ENCODE data around the gene CYP27C1. TPM values are rescaled to one million over a fixed set of nuclear protein-coding genes. Genes with fewer than 3 reads are reported as not detected.

Gene CYP27C1
- polyA plus RNA-seq, 1 donor (not counting 4 experiments of a cell fraction or from before 2014, with no cell fraction given), result 6.1 TPM

DNA sequence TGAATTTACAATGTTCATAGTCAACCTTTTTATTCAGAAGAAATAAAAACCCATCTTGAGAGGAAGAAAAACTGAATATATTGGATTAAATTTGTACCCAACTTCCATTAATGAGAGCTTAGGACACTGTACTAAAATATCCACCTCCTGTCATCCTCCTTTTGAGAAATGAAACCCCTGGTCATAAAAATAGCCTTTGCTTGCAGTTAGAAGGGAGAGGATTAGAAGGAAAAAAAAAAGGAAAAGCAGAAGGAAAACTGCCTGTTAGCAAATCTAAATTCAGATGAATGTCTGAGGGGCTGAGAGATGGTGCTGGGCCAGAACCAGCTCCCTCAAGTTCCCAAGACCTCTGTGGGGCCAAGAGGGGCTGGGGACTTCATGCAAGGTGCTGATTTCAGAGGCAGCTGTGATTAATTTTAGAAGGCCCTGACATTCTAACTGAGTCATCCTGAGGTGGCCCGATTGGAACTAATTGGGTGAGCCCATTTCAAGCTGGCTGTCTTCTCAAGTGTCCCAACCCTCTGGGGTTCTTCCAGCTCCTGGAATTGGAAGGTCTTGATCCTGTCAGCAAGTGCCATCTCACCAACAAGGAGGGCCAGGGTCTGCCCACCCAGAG is 74.7 kb downstream of the CYP27C1 start:
- Histone ChIP-seq H4K20me1 (ENCODE audit: control insufficient read depth, extremely low read depth, insufficient read depth, low read length) (no peaks in the 10 kb centered on the region), H3K79me2 (ENCODE audit: control insufficient read depth, insufficient read depth, low read length) (no peaks in the 10 kb centered on the region), H3K4me1 (ENCODE audit: control insufficient read depth, extremely low read depth, insufficient read depth, low read length) (peaks cover 32% of the 10 kb centered on the region), H3K4me2 (ENCODE audit: control insufficient read depth, extremely low read depth, insufficient read depth, low read depth, low read length) (no peak overlapping the region), H2AFZ (ENCODE audit: control insufficient read depth, low read length) (no peak overlapping the region), H3K27me3 (ENCODE audit: control insufficient read depth, extremely low read depth, insufficient read depth, low read length) (no peaks in the 10 kb centered on the region), H3K27ac (ENCODE audit: control insufficient read depth, insufficient read depth, low read length) (no peak overlapping the region), H3K9me3 (ENCODE audit: control insufficient read depth, low read depth, low read length) (no peaks in the 10 kb centered on the region), H3K9me1 (ENCODE audit: control insufficient read depth, extremely low read depth, insufficient read depth, low read length) (no peaks in the 10 kb centered on the region), H3K9ac (ENCODE audit: control insufficient read depth, extremely low read depth, insufficient read depth, low read length) (no peak overlapping the region), H3K4me3 (ENCODE audit: control insufficient read depth in 2 of 3, extremely low read depth in 1 of 3, insufficient read depth in 2 of 3, low read depth in 1 of 3, low read length in 3 of 3) (no peak overlapping the region), H3K36me3 (ENCODE audit: control insufficient read depth in 2 of 2, extremely low read depth in 1 of 2, insufficient read depth in 2 of 2, low read length in 2 of 2) (no peaks in the 10 kb centered on the region)
- FAIRE-seq (peak; percentile 66), DNase-seq (ENCODE audit: low read depth, low spot score) (no peak)
- TF ChIP-seq, protein P1, sequence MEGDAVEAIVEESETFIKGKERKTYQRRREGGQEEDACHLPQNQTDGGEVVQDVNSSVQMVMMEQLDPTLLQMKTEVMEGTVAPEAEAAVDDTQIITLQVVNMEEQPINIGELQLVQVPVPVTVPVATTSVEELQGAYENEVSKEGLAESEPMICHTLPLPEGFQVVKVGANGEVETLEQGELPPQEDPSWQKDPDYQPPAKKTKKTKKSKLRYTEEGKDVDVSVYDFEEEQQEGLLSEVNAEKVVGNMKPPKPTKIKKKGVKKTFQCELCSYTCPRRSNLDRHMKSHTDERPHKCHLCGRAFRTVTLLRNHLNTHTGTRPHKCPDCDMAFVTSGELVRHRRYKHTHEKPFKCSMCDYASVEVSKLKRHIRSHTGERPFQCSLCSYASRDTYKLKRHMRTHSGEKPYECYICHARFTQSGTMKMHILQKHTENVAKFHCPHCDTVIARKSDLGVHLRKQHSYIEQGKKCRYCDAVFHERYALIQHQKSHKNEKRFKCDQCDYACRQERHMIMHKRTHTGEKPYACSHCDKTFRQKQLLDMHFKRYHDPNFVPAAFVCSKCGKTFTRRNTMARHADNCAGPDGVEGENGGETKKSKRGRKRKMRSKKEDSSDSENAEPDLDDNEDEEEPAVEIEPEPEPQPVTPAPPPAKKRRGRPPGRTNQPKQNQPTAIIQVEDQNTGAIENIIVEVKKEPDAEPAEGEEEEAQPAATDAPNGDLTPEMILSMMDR (optimal IDR thresholded peaks at IDR 0.05 in 1 of 3, IDR thresholded peaks at IDR 0.05 in 1 of 3, conservative IDR thresholded peaks at IDR 0.05 in 1 of 3; ENCODE audit: extremely low read depth in 1 of 3, insufficient read depth in 2 of 3, low read length in 3 of 3), result no peak
- no peak for TF ChIP-seq EZH2 (IDR thresholded peaks at IDR 0.05; ENCODE audit: low read length)
- dilution Hi-C loops (cut with MboI; ENCODE audit: extremely low pct_ligation_motif_present, low sequenced_read_pairs), result no loop called here

DNA sequence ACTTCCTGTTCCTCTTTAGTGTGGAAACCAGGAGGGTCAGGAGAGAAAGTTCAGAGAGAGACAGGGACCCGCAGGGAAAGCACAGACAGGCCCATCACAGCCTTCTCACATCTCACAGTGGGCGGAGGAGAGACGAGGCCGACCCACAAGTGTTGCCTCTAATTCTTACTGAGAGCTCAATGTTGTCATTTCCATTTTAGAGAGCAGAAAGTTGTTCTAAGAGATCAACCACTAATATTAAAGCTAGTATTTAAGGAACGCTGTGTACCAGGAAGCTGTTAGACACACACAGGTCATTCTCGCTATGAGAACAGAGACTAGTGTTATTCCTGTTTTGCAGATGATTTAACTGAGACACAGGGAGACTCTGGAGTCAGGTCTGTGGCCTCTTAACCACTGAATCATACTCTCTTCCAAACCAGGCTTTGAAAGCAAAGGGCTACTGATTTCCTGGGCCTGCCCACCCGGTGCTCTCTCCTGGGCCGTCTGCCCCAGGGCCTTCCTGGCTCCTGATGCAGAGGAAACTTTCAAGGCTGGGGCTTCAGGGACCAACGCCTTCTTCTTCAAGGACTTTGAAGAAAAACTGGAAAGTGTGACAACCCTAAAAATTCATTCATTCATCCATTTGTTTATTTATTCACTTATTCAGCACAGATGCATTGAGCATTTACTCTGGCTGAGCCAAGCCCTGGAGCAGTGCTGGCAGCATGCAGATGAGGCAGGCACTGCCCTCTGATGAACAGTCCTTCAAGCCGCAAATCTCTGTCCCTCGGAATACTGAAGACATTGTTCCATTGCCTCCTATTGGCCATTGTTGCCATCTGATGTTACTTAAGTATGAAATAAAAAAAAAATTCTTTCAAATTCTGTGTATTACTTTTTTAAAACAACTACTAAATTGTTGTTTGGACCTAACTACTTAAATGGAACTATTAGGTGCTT is 76.0 kb downstream of the CYP27C1 start:
- FAIRE-seq, result no peak
- DNase-seq (ENCODE audit: low read depth, low spot score), result no peak
- TF ChIP-seq, protein P1 (optimal IDR thresholded peaks at IDR 0.05 in 1 of 3, IDR thresholded peaks at IDR 0.05 in 1 of 3, conservative IDR thresholded peaks at IDR 0.05 in 1 of 3; ENCODE audit: extremely low read depth in 1 of 3, insufficient read depth in 2 of 3, low read length in 3 of 3), result peak in 1 of 3 experiments; percentile 9
- TF ChIP-seq EZH2 (IDR thresholded peaks at IDR 0.05; ENCODE audit: low read length), result no peak
- Histone ChIP-seq H3K4me3 (ENCODE audit: control insufficient read depth in 2 of 3, extremely low read depth in 1 of 3, insufficient read depth in 2 of 3, low read depth in 1 of 3, low read length in 3 of 3) (no peak overlapping the region), H3K4me2 (ENCODE audit: control insufficient read depth, extremely low read depth, insufficient read depth, low read depth, low read length) (no peak overlapping the region), H3K9me3 (ENCODE audit: control insufficient read depth, low read depth, low read length) (no peaks in the 10 kb centered on the region), H3K9me1 (ENCODE audit: control insufficient read depth, extremely low read depth, insufficient read depth, low read length) (no peaks in the 10 kb centered on the region), H2AFZ (ENCODE audit: control insufficient read depth, low read length) (peak overlapping the region; percentile 23), H3K79me2 (ENCODE audit: control insufficient read depth, insufficient read depth, low read length) (no peaks in the 10 kb centered on the region), H4K20me1 (ENCODE audit: control insufficient read depth, extremely low read depth, insufficient read depth, low read length) (no peaks in the 10 kb centered on the region), H3K4me1 (ENCODE audit: control insufficient read depth, extremely low read depth, insufficient read depth, low read length) (peaks cover 32% of the 10 kb centered on the region), H3K27ac (ENCODE audit: control insufficient read depth, insufficient read depth, low read length) (no peak overlapping the region), H3K27me3 (ENCODE audit: control insufficient read depth, extremely low read depth, insufficient read depth, low read length) (no peaks in the 10 kb centered on the region), H3K9ac (ENCODE audit: control insufficient read depth, extremely low read depth, insufficient read depth, low read length) (no peak overlapping the region), H3K36me3 (ENCODE audit: control insufficient read depth in 2 of 2, extremely low read depth in 1 of 2, insufficient read depth in 2 of 2, low read length in 2 of 2) (no peaks in the 10 kb centered on the region)
- dilution Hi-C loops (cut with MboI; ENCODE audit: extremely low pct_ligation_motif_present, low sequenced_read_pairs), result no loop called here
